ENCODE results near the gene FREM1. TPM values are rescaled to one million over a fixed set of nuclear protein-coding genes. Genes with fewer than 3 reads are reported as not detected.

Gene FREM1
- total RNA-seq, 1 donor from 2014 or later, result 0.52 TPM

DNA sequence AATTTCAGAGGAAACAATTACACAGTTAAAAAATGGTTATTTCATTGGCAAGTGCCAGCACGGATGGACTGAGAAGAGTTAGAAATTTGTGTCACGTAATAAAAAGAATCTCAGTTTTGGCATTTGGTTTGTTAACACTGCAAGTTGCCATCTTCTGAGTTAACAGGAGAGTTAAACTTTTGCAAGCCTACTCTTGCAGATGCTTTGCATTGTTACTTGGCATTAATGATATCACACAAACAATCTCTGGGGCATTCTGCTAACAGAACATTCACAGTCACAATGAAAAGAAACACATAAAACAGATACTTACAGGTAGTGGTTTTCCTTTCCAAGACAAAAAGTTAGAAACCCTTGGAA lies 647 bp downstream of the FREM1 start:
- no peak overlapping the region for H3K27ac ChIP-seq (ENCODE audit: low read depth, low read length)
- Mint-ChIP-seq H3K27me3 (ENCODE audit: low read depth, unreplicated experiment) (peaks cover 4% of the 10 kb centered on the region), H3K27ac (ENCODE audit: unreplicated experiment) (no peak overlapping the region), H3K4me3 (ENCODE audit: unreplicated experiment) (no peak overlapping the region), H3K36me3 (ENCODE audit: low read depth, unreplicated experiment) (no peaks in the 10 kb centered on the region), H3K4me1 (ENCODE audit: low read depth, unreplicated experiment) (no peaks in the 10 kb centered on the region), H3K9me3 (ENCODE audit: unreplicated experiment) (no peaks in the 10 kb centered on the region)
- H3K27me3 ChIP-seq (ENCODE audit: insufficient read depth, low read length), result peaks cover 3% of the 10 kb centered on the region
- no peak for TF ChIP-seq EZH2 (IDR thresholded peaks at IDR 0.05; ENCODE audit: insufficient read depth, low read length)
- TF ChIP-seq, protein P1, sequence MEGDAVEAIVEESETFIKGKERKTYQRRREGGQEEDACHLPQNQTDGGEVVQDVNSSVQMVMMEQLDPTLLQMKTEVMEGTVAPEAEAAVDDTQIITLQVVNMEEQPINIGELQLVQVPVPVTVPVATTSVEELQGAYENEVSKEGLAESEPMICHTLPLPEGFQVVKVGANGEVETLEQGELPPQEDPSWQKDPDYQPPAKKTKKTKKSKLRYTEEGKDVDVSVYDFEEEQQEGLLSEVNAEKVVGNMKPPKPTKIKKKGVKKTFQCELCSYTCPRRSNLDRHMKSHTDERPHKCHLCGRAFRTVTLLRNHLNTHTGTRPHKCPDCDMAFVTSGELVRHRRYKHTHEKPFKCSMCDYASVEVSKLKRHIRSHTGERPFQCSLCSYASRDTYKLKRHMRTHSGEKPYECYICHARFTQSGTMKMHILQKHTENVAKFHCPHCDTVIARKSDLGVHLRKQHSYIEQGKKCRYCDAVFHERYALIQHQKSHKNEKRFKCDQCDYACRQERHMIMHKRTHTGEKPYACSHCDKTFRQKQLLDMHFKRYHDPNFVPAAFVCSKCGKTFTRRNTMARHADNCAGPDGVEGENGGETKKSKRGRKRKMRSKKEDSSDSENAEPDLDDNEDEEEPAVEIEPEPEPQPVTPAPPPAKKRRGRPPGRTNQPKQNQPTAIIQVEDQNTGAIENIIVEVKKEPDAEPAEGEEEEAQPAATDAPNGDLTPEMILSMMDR (IDR thresholded peaks at IDR 0.05; ENCODE audit: insufficient read depth, low read depth, low read length), result no peak
- H4K20me1 ChIP-seq (ENCODE audit: insufficient read depth, low read length), result no peaks in the 10 kb centered on the region
- H3K4me2 ChIP-seq (ENCODE audit: low read length), result no peak overlapping the region
- no peaks in the 10 kb centered on the region for H3K36me3 ChIP-seq (ENCODE audit: insufficient read depth, low read length)
- H3K4me1 ChIP-seq (ENCODE audit: insufficient read depth, low read length), result no peaks in the 10 kb centered on the region
- FAIRE-seq (no peak), DNase-seq (ENCODE audit: low read depth) (no peak)
- H3K79me2 ChIP-seq (ENCODE audit: insufficient read depth, low read length), result no peaks in the 10 kb centered on the region
- no peak overlapping the region for H2AFZ ChIP-seq (ENCODE audit: low read depth, low read length)
- H3K9ac ChIP-seq (ENCODE audit: low read length), result no peak overlapping the region
- no peaks in the 10 kb centered on the region for H3K9me3 ChIP-seq (ENCODE audit: insufficient read depth, low read depth, low read length)
- no peak overlapping the region for H3K4me3 ChIP-seq (ENCODE audit: insufficient read depth, low read depth, low read length)

DNA sequence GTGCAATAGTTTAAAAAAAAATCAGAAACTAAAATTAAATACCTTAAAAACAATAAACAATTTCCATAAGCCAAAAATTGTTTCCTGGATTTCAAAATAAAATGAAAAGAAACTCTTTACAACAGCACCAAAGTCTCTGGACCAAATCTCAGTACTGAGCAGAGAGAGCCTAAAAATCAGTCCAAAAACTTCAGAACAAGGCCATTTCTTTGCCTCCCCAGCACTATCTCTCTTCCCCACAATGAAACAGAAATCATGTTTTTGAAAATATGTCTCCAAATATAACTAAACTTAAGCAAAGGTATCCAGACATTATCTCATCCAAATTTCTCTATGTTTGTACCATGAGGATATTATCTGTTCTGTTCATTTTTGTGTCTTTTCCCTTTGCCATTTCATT lies 1.0 kb downstream of the FREM1 start:
- no peak overlapping the region for H3K27ac ChIP-seq (ENCODE audit: low read depth, low read length)
- no peaks in the 10 kb centered on the region for H4K20me1 ChIP-seq (ENCODE audit: insufficient read depth, low read length)
- peaks cover 3% of the 10 kb centered on the region for H3K27me3 ChIP-seq (ENCODE audit: insufficient read depth, low read length)
- Mint-ChIP-seq H3K4me3 (ENCODE audit: unreplicated experiment) (no peak overlapping the region), H3K27me3 (ENCODE audit: low read depth, unreplicated experiment) (peaks cover 4% of the 10 kb centered on the region), H3K27ac (ENCODE audit: unreplicated experiment) (no peak overlapping the region), H3K36me3 (ENCODE audit: low read depth, unreplicated experiment) (no peaks in the 10 kb centered on the region), H3K4me1 (ENCODE audit: low read depth, unreplicated experiment) (no peaks in the 10 kb centered on the region), H3K9me3 (ENCODE audit: unreplicated experiment) (no peaks in the 10 kb centered on the region)
- no peaks in the 10 kb centered on the region for H3K36me3 ChIP-seq (ENCODE audit: insufficient read depth, low read length)
- DNase-seq (ENCODE audit: low read depth), result no peak
- no peak overlapping the region for H3K4me3 ChIP-seq (ENCODE audit: insufficient read depth, low read depth, low read length)
- no peak overlapping the region for H2AFZ ChIP-seq (ENCODE audit: low read depth, low read length)
- H3K79me2 ChIP-seq (ENCODE audit: insufficient read depth, low read length), result no peaks in the 10 kb centered on the region
- H3K9me3 ChIP-seq (ENCODE audit: insufficient read depth, low read depth, low read length), result no peaks in the 10 kb centered on the region
- H3K4me1 ChIP-seq (ENCODE audit: insufficient read depth, low read length), result no peaks in the 10 kb centered on the region
- H3K4me2 ChIP-seq (ENCODE audit: low read length), result no peak overlapping the region
- no peak overlapping the region for H3K9ac ChIP-seq (ENCODE audit: low read length)
- TF ChIP-seq, protein P1 (IDR thresholded peaks at IDR 0.05; ENCODE audit: insufficient read depth, low read depth, low read length), result no peak
- TF ChIP-seq EZH2 (IDR thresholded peaks at IDR 0.05; ENCODE audit: insufficient read depth, low read length), result no peak
- FAIRE-seq, result no peak

DNA sequence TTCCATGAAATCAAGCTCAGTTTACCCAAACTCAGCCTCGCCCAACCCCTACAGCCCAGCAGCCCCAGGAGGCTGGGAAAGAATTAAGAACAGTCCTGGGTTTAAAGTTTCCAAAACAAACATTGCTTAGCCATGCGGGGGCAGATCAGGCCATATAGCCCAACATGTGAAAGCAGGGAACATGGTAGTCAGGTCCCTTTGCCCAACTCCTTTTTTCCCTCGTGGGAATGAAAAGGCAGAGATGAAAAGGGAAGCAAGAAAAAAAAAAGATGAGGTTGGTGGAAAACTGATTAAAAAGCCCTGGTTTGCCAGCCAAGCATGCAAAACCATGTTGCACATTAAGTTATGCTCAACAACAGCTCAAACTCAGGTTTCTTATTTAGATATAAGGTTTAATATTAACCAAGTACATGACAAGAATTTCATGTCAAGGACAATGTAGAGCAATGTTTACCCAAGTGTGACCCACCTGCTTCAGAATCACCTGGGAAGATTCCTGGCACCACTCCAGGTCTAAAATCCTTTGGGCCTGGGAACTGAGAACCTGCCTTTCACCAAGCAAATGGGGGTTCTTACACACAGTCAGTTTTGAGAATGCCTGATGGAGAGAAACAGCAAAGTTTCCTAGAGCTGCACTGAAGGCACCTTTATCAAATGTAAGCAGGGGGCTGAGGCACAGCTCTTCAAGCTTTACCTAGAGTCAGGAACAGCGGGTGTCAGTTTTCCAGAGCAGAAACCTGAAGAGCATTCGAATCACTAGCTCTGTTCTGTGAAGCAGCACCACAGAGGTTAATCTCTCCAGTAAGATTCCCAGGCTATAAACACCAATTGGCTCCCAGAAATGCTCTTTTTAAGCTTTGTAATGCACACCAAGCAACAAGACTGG lies 1.7 kb downstream of the FREM1 start:
- H3K9ac ChIP-seq (ENCODE audit: low read length), result no peak overlapping the region
- peaks cover 3% of the 10 kb centered on the region for H3K27me3 ChIP-seq (ENCODE audit: insufficient read depth, low read length)
- no peak overlapping the region for H3K4me3 ChIP-seq (ENCODE audit: insufficient read depth, low read depth, low read length)
- no peaks in the 10 kb centered on the region for H3K36me3 ChIP-seq (ENCODE audit: insufficient read depth, low read length)
- no peaks in the 10 kb centered on the region for H3K4me1 ChIP-seq (ENCODE audit: insufficient read depth, low read length)
- no peak overlapping the region for H2AFZ ChIP-seq (ENCODE audit: low read depth, low read length)
- H3K27ac ChIP-seq (ENCODE audit: low read depth, low read length), result no peak overlapping the region
- Mint-ChIP-seq H3K27me3 (ENCODE audit: low read depth, unreplicated experiment) (peaks cover 4% of the 10 kb centered on the region), H3K36me3 (ENCODE audit: low read depth, unreplicated experiment) (no peaks in the 10 kb centered on the region), H3K27ac (ENCODE audit: unreplicated experiment) (no peak overlapping the region), H3K4me3 (ENCODE audit: unreplicated experiment) (no peak overlapping the region), H3K9me3 (ENCODE audit: unreplicated experiment) (no peaks in the 10 kb centered on the region), H3K4me1 (ENCODE audit: low read depth, unreplicated experiment) (no peaks in the 10 kb centered on the region)
- DNase-seq (ENCODE audit: low read depth), result no peak
- no peaks in the 10 kb centered on the region for H3K79me2 ChIP-seq (ENCODE audit: insufficient read depth, low read length)
- H4K20me1 ChIP-seq (ENCODE audit: insufficient read depth, low read length), result no peaks in the 10 kb centered on the region
- no peak for TF ChIP-seq EZH2 (IDR thresholded peaks at IDR 0.05; ENCODE audit: insufficient read depth, low read length)
- TF ChIP-seq, protein P1 (IDR thresholded peaks at IDR 0.05; ENCODE audit: insufficient read depth, low read depth, low read length), result no peak
- no peak overlapping the region for H3K4me2 ChIP-seq (ENCODE audit: low read length)
- H3K9me3 ChIP-seq (ENCODE audit: insufficient read depth, low read depth, low read length), result no peaks in the 10 kb centered on the region
- FAIRE-seq, result no peak
